K562 (cell line): ENCODE results near the gene IMMP2L. TPM values are rescaled to one million over a fixed set of nuclear protein-coding genes. Genes with fewer than 3 reads are reported as not detected.

ENCODE experiments used
- ATAC-seq: fragments of 200-7000 bp; cut with Tn5 transposase; 3 replicates; pipeline ENCODE4 v1.9.1; 2020; ENCODE audit warnings: moderate library complexity
- BruUV-seq: library from RNA; stranded (reverse); fragments of 400-500 nt; replicated peaks from 2 replicates; lab custom pipeline; 2021; lab: Mats Ljungman, UMichigan
- CTCF ChIA-PET: fragments of 300-600 bp; formaldehyde crosslinking; extraction: SDS; loops from one replicate; lab custom pipeline; 2021; ENCODE audit warnings: low intra/inter-chr PET ratio; lab: Yijun Ruan, JAX
- POLR2A ChIA-PET: fragments of 300-600, 350-650 bp; sonication (Branson Sonifier 250); formaldehyde crosslinking; extraction: SDS; loops from one replicate; lab custom pipeline; 2021; ENCODE audit warnings: antibody characterized with exemption, inconsistent platforms; lab: Yijun Ruan, JAX
- DNase-seq, 4 experiments: peaks; one replicate each; pipeline versions ENCODE4 v3.0.0 to v3.0.0-alpha.2; 2011 to 2018; ENCODE audit warnings: low spot score in 3 of 4, mixed read lengths in 3 of 4; ENCODE audit errors: extremely low read depth in 1 of 4
- FAIRE-seq: peaks from 2 replicates; lab custom pipeline; 2011; peaks lifted over from hg19 to GRCh38; lab: Jason Lieb, UNC
- H2AFZ ChIP-seq: 2 replicates; pipeline ENCODE4 v1.6.0; 2011; ENCODE audit warnings: low read depth, low read length, control low read depth, inconsistent platforms
- H3K27ac ChIP-seq: fragments of 200-600 bp; 3 replicates; pipeline ENCODE4 v1.8.0; 2011; ENCODE audit warnings: low read depth, mild to moderate bottlenecking, control low read depth, inconsistent platforms, low read length, moderate library complexity, mixed read lengths; ENCODE audit errors: extremely low read depth
- H3K27me3 ChIP-seq, 2 experiments: fragments of 300-600 bp in 1 of 2; 2 replicates in 1 of 2; 3 replicates in 1 of 2; pipeline versions ENCODE4 v1.6.0 to v1.8.0; 2011; ENCODE audit warnings: inconsistent platforms in 2 of 2, low read length in 2 of 2, mild to moderate bottlenecking in 1 of 2, mixed read lengths in 1 of 2, moderate library complexity in 1 of 2; ENCODE audit not compliant: control insufficient read depth in 2 of 2, insufficient read depth in 2 of 2
- H3K36me3 ChIP-seq: fragments of 300-600 bp; 3 replicates; pipeline ENCODE4 v1.8.0; 2011; ENCODE audit warnings: mild to moderate bottlenecking, low read length, inconsistent platforms; ENCODE audit not compliant: control insufficient read depth, insufficient read depth
- H3K4me1 ChIP-seq, 2 experiments: fragments of 200-600 bp in 1 of 2; replicated peaks in 1 of 2; 2 replicates in 1 of 2; 3 replicates in 1 of 2; pipeline versions ENCODE4 v1.5.1 to v1.8.0; 2011; ENCODE audit warnings: inconsistent platforms in 2 of 2, low read length in 2 of 2, mild to moderate bottlenecking in 1 of 2, mixed read lengths in 1 of 2, moderate library complexity in 1 of 2; ENCODE audit not compliant: control insufficient read depth in 2 of 2, insufficient read depth in 2 of 2
- H3K4me2 ChIP-seq: 2 replicates; pipeline ENCODE4 v1.6.1; 2011; ENCODE audit warnings: low read length, control low read depth, inconsistent platforms, mixed read lengths; ENCODE audit not compliant: insufficient read depth
- H3K4me3 ChIP-seq: fragments of 200-600 bp; sonication (generic), shearing (Covaris generic); 2 replicates; pipeline ENCODE4 v1.5.1; 2016; ENCODE audit warnings: control low read depth, inconsistent platforms
- H3K79me2 ChIP-seq: fragments of 200-600 bp; 3 replicates; pipeline ENCODE4 v1.8.0; 2011; ENCODE audit warnings: low read length, inconsistent platforms; ENCODE audit not compliant: control insufficient read depth, insufficient read depth
- H3K9ac ChIP-seq, 2 experiments: 2 replicates each; pipeline versions ENCODE4 v1.6.0 to v1.6.1; 2011; ENCODE audit warnings: low read depth in 2 of 2, low read length in 2 of 2, control low read depth in 1 of 2, inconsistent platforms in 1 of 2, mild to moderate bottlenecking in 1 of 2, mixed read lengths in 1 of 2; ENCODE audit not compliant: insufficient read depth in 1 of 2
- H3K9me1 ChIP-seq: one replicate; pipeline ENCODE4 v1.6.0; 2011; ENCODE audit warnings: inconsistent platforms, mild to moderate bottlenecking, low read length, moderate library complexity; ENCODE audit not compliant: control insufficient read depth, insufficient read depth
- H3K9me3 ChIP-seq: replicated peaks from 2 replicates; pipeline ENCODE4 v1.5.1; 2011; ENCODE audit warnings: low read depth, low read length, inconsistent platforms; ENCODE audit not compliant: control insufficient read depth, insufficient read depth
- H4K20me1 ChIP-seq: replicated peaks from 2 replicates; pipeline ENCODE4 v1.6.1; 2011; ENCODE audit warnings: low read length, inconsistent platforms, mixed read lengths; ENCODE audit not compliant: control insufficient read depth, insufficient read depth
- ARHGAP35 ChIP-seq: fragments of 450-650 bp; IDR thresholded peaks from 2 replicates; pipeline ENCODE4 v1.6.1; 2018; ENCODE audit not compliant: partially characterized antibody
- HDAC8 ChIP-seq: fragments of 450-650 bp; IDR thresholded peaks from 2 replicates; pipeline ENCODE4 v1.6.1; 2016; ENCODE audit warnings: mild to moderate bottlenecking, missing genetic modification characterization, moderate library complexity, missing compliant biosample characterization
- MYC ChIP-seq, 2 experiments: fragments of 250-450 bp in 1 of 2; sonication (Bioruptor Pico) in 1 of 2; IDR thresholded peaks; 2 replicates each; pipeline versions ENCODE4 v1.5.1 to v1.6.1; 2012 to 2021; ENCODE audit warnings: low read depth in 2 of 2, borderline replicate concordance in 1 of 2, improper control_type of control experiment in 1 of 2, low read length in 1 of 2, mild to moderate bottlenecking in 1 of 2, moderate library complexity in 1 of 2
- NCOA2 ChIP-seq, 2 experiments: fragments of 450-650 bp; IDR thresholded peaks; 2 replicates each; pipeline ENCODE4 v1.6.1; 2018; ENCODE audit warnings: mild to moderate bottlenecking in 2 of 2, moderate library complexity in 1 of 2; ENCODE audit not compliant: partially characterized antibody in 2 of 2
- NCOA4 ChIP-seq: fragments of 450-650 bp; IDR thresholded peaks from 2 replicates; pipeline ENCODE4 v1.6.1; 2018; ENCODE audit warnings: mild to moderate bottlenecking; ENCODE audit not compliant: partially characterized antibody
- RBM22 ChIP-seq: fragments of 200-400 bp; formaldehyde crosslinking; IDR thresholded peaks from 2 replicates; pipeline ENCODE4 v1.6.1; 2018; ENCODE audit warnings: low read length, low read depth; ENCODE audit not compliant: poor library complexity, severe bottlenecking
- TCFL5 ChIP-seq: fragments of 250-450 bp; sonication (Bioruptor Pico); conservative IDR thresholded peaks from 2 replicates; pipeline ENCODE4 v1.6.1; 2021; ENCODE audit warnings: mild to moderate bottlenecking, moderate library complexity, matching md5 sums
- U2AF1 ChIP-seq: fragments of 200-400 bp; formaldehyde crosslinking; optimal IDR thresholded peaks from 2 replicates; pipeline ENCODE3; 2017; ENCODE audit warnings: mild to moderate bottlenecking, low read depth, low read length, moderate library complexity
- ZNF583 ChIP-seq: fragments of 250-450 bp; sonication (Bioruptor Pico); IDR thresholded peaks from 2 replicates; pipeline ENCODE4 v1.4.0; 2020
- WGBS: fragments of 100-300 bp; shearing (Covaris generic); methylation state at CpG from one replicate; pipeline ENCODE4 v1.1.6; 2016; ENCODE audit warnings: low coverage, mixed read lengths; ENCODE audit not compliant: insufficient coverage; ENCODE audit errors: missing lambda C conversion rate; 5-methylcytosine and 5-hydroxymethylcytosine counted together
- in situ Hi-C: fragments of 300-500 bp; cut with MboI; formaldehyde crosslinking; loops from 4 replicates; pipeline ENCODE4 v1.15.0; 2018; ENCODE audit warnings: inconsistent platforms, mixed read lengths
- intact Hi-C: fragments of 100-400 bp; cut with micrococcal nuclease; formaldehyde crosslinking; loops from 2 replicates; pipeline ENCODE4 v1.14.2; 2022
- polyA plus RNA-seq, 8 experiments: library from polyadenylated mRNA; depleted of rRNA in 4 of 8; stranded (reverse) in 5 of 8; unstranded in 3 of 8; fragments of >200 nt; fragmentation: Nextera tagmentation in 2 of 8; fragmentation: Illumina TruSeq in 1 of 8; extraction: Ambion mirVana in 2 of 8; extraction: Trizol in 1 of 8; gene quantifications; 2 replicates each; pipeline versions ENCODE4 v1.2.1 to v1.2.3, GENCODE V29; 2011 to 2014; ENCODE audit warnings: inconsistent platforms in 1 of 8, missing spikeins in 1 of 8
- total RNA-seq, 7 experiments: library from RNA; depleted of rRNA in 6 of 7; stranded (reverse); fragments of >200 nt in 6 of 7; fragmentation: Illumina TruSeq in 2 of 7; extraction: Trizol in 2 of 7; gene quantifications; 2 replicates each; pipeline versions ENCODE4 v1.2.1 to v1.2.3, GENCODE V29; 2011 to 2021; ENCODE audit warnings: low replicate concordance in 1 of 7

The IMMP2L gene
- total and polyA plus RNA-seq, 9 of the 15 experiments (the other 6 are each of a cell fraction or from before 2014, with no cell fraction given): 29.7 to 116 (median 53.0) TPM

- Histone ChIP-seq H3K9ac (no peak overlapping the region), H2AFZ (no peak overlapping the region), H3K4me2 (no peak overlapping the region), H4K20me1 (no peaks in the 10 kb centered on the region), H3K9me1 (no peaks in the 10 kb centered on the region), H3K9me3 (no peaks in the 10 kb centered on the region), H3K4me3 (no peak overlapping the region), H3K27me3 (no peaks in the 10 kb centered on the region), H3K27ac (no peak overlapping the region), H3K79me2 (no peaks in the 10 kb centered on the region), H3K36me3 (no peaks in the 10 kb centered on the region), H3K4me1 (no peaks in the 10 kb centered on the region)
- CTCF ChIA-PET: no interaction called here
- BruUV-seq: no TSS peak
- DNase-seq (no peak), FAIRE-seq (no peak), ATAC-seq (no peak)
- TF ChIP-seq HDAC8 (tag) (no peak), MYC (IDR thresholded peaks at IDR 0.05; ENCODE audit: low read depth, low read length) (no peak), MYC (CRISPR knock-in tag; IDR thresholded peaks at IDR 0.05; ENCODE audit: borderline replicate concordance, low read depth) (no peak), NCOA2 (IDR thresholded peaks at IDR 0.05; ENCODE audit: partially characterized antibody in 2 of 2) (no peak), ZNF583 (CRISPR knock-in tag) (no peak), RBM22 (no peak)
- in situ Hi-C loops: no loop called here
- intact Hi-C loops: no loop called here
- POLR2A ChIA-PET: no interaction called here
These were observed 681.3 kb downstream of the IMMP2L start for GRCh38 chr7:110880971-110881370.

GRCh38 chr7:110877016-110877415, 685.3 kb downstream of the IMMP2L start:
- H3K4me2 ChIP-seq: no peak overlapping the region
- no peaks in the 10 kb centered on the region for H3K79me2 ChIP-seq
- no peak overlapping the region for H3K27ac ChIP-seq
- 57% methylated on average over 1 of the region's 1 CpG for WGBS
- H2AFZ ChIP-seq: no peak overlapping the region
- ATAC-seq (no peak; the same call in 2 of the 3 replicates), FAIRE-seq (no peak), DNase-seq (no peak)
- in situ Hi-C loops (no loop called here), intact Hi-C loops (no loop called here)
- H3K4me3 ChIP-seq: no peak overlapping the region
- H3K9me1 ChIP-seq: no peaks in the 10 kb centered on the region
- CTCF ChIA-PET: no interaction called here
- H3K4me1 ChIP-seq: no peaks in the 10 kb centered on the region
- H4K20me1 ChIP-seq: no peaks in the 10 kb centered on the region
- no peaks in the 10 kb centered on the region for H3K36me3 ChIP-seq
- H3K9ac ChIP-seq: no peak overlapping the region
- BruUV-seq: no TSS peak
- TF ChIP-seq NCOA4 (no peak), ARHGAP35 (no peak), U2AF1 (no peak), TCFL5 (CRISPR knock-in tag) (no peak)
- H3K9me3 ChIP-seq: no peaks in the 10 kb centered on the region
- no peaks in the 10 kb centered on the region for H3K27me3 ChIP-seq
- POLR2A ChIA-PET: interaction anchor here (1.1 kb wide), 1 partner anchor 12 kb away, joined by 3 read pairs; no protein-coding TSS in a partner anchor
